K562 treated with DMSO at 1 percent for 4 hours (cell line): ENCODE data around the gene TXN2. TPM values are rescaled to one million over a fixed set of nuclear protein-coding genes. Genes with fewer than 3 reads are reported as not detected.

Source experiments
- total RNA-seq: library from RNA; unstranded; fragments of 300-600 nt; gene quantifications from 2 replicates; pipeline ENCODE4 v1.2.3, GENCODE V29; 2022; ENCODE audit not compliant: insufficient read depth

Gene TXN2
- 110 and 118 TPM in 2 replicates for total RNA-seq

GRCh38 chr22:36481393-36482168 is at the start of gene TXN2:
Gene TXN2 (minus strand): TSS chr22:36481640. CDS start chr22:36480837, 803 bp downstream.

GRCh38 chr22:36528795-36529751 is 47.6 kb upstream of the TXN2 start, which contains the start of gene EIF3D:
Gene EIF3D (minus strand): TSS chr22:36529166. CDS start chr22:36526121, 3,045 bp downstream.

GRCh38 chr22:36506637-36507517 is 25.4 kb upstream of the TXN2 start, which contains the start of gene FOXRED2:
Gene FOXRED2 (minus strand): TSS chr22:36507040. CDS start chr22:36506422, 618 bp downstream.

Other genes starting within 250 kb of the TXN2 start
- 9.5 and 15.3 TPM in 2 replicates for gene APOL2, start 242.1 kb downstream of the TXN2 start, total RNA-seq
- 32.2 and 44.1 TPM in 2 replicates for gene APOL1, start 228.5 kb downstream of the TXN2 start, total RNA-seq
- gene MYH9, start 93.7 kb downstream of the TXN2 start, total RNA-seq: 73.8 and 83.7 TPM in 2 replicates
- gene FOXRED2, start 25.4 kb upstream of the TXN2 start, total RNA-seq: 31.2 and 34.8 TPM in 2 replicates
- gene EIF3D, start 47.5 kb upstream of the TXN2 start, total RNA-seq: 307 and 310 TPM in 2 replicates
- gene CACNG2, start 222.1 kb upstream of the TXN2 start, total RNA-seq: not detected in 2 replicates